ENCODE measurements around the gene ELF2. TPM values are rescaled to one million over a fixed set of nuclear protein-coding genes. Genes with fewer than 3 reads are reported as not detected.
A peak's percentile ranks its signal among the peaks of the same experiment; 100 is the strongest.

The ELF2 gene
- total and polyA plus RNA-seq, 2 donors (not counting 3 experiments of a cell fraction or from before 2014, with no cell fraction given) = 16.4 to 35.1 TPM

DNA sequence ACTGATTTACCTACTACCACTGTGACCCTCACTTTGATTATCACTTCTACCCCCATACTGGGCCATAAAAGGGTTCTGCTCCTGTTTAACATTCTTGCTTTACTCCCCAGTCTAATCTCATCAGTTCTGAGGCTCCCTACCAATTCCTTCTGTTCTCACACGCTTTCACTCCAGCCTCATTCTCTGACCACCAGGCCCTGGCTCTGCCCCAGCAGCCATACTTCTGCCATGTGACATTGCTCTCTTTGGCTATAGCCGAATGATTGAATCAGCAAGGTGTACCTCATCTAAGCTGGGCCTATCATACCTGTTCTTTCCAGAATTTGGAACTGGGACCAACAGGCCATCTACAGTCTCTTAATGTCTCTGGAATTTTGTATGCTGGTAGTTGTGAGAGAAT lies 14.4 kb upstream of the ELF2 start:
- CTCF ChIA-PET = interaction anchor here (1.7 kb wide), 1 partner anchor 37 kb away, joined by 4 read pairs; no protein-coding TSS in a partner anchor
- TF ChIP-seq FOS (IDR thresholded peaks at IDR 0.05; ENCODE audit: borderline replicate concordance, insufficient read depth, low read length) (no peak), POLR2AphosphoS5 (IDR thresholded peaks at IDR 0.05; ENCODE audit: insufficient read depth, low read depth, low read length) (no peak), EZH2 (IDR thresholded peaks at IDR 0.05; ENCODE audit: borderline replicate concordance, low read depth, low read length, severe bottlenecking) (no peak), JUN (IDR thresholded peaks at IDR 0.05; ENCODE audit: borderline replicate concordance, insufficient read depth, insufficient read length, low read depth) (no peak), GATA2 (IDR thresholded peaks at IDR 0.05; ENCODE audit: insufficient read depth, insufficient read length, low read depth, low read length) (no peak), POLR2A (IDR thresholded peaks at IDR 0.05; ENCODE audit: low read depth, low read length) (no peak), MYC (IDR thresholded peaks at IDR 0.05; ENCODE audit: low read depth, low read length) (no peak)
- TF ChIP-seq, protein P1, sequence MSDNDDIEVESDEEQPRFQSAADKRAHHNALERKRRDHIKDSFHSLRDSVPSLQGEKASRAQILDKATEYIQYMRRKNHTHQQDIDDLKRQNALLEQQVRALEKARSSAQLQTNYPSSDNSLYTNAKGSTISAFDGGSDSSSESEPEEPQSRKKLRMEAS (IDR thresholded peaks at IDR 0.05; ENCODE audit: insufficient read depth, insufficient read length) = no peak
- TF ChIP-seq, protein P2, sequence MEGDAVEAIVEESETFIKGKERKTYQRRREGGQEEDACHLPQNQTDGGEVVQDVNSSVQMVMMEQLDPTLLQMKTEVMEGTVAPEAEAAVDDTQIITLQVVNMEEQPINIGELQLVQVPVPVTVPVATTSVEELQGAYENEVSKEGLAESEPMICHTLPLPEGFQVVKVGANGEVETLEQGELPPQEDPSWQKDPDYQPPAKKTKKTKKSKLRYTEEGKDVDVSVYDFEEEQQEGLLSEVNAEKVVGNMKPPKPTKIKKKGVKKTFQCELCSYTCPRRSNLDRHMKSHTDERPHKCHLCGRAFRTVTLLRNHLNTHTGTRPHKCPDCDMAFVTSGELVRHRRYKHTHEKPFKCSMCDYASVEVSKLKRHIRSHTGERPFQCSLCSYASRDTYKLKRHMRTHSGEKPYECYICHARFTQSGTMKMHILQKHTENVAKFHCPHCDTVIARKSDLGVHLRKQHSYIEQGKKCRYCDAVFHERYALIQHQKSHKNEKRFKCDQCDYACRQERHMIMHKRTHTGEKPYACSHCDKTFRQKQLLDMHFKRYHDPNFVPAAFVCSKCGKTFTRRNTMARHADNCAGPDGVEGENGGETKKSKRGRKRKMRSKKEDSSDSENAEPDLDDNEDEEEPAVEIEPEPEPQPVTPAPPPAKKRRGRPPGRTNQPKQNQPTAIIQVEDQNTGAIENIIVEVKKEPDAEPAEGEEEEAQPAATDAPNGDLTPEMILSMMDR (IDR thresholded peaks at IDR 0.05; ENCODE audit: extremely low read depth in 1 of 2, insufficient read depth in 1 of 2, low read depth in 1 of 2, low read length in 2 of 2) = no peak
- no peak for FAIRE-seq
- no peak for DNase-seq (ENCODE audit: low read depth, low spot score)
- dilution Hi-C loops (cut with MboI; ENCODE audit: extremely low pct_ligation_motif_present, low sequenced_read_pairs) = no loop called here
- Histone ChIP-seq H3K4me1 (ENCODE audit: control insufficient read depth, extremely low read depth, insufficient read depth, low read length) (no peaks in the 10 kb centered on the region), H3K27me3 (ENCODE audit: control insufficient read depth in 2 of 2, insufficient read depth in 2 of 2, low read length in 2 of 2) (no peaks in the 10 kb centered on the region), H3K9me1 (replicated peaks; ENCODE audit: control insufficient read depth, extremely low read depth, insufficient read depth, low read length) (no peaks in the 10 kb centered on the region), H3K9me3 (replicated peaks; ENCODE audit: control insufficient read depth, insufficient read depth, low read length) (no peaks in the 10 kb centered on the region), H3K4me3 (replicated peaks in 1 of 3; ENCODE audit: insufficient read depth in 1 of 3, low read depth in 1 of 3, low read length in 3 of 3) (no peak overlapping the region), H3K9ac (replicated peaks; ENCODE audit: extremely low read depth, insufficient read depth, low read length) (no peak overlapping the region), H2AFZ (ENCODE audit: low read depth, low read length) (peak overlapping the region; percentile 54), H3K4me2 (ENCODE audit: insufficient read depth, low read length) (no peak overlapping the region), H3K36me3 (ENCODE audit: control insufficient read depth in 2 of 2, extremely low read depth in 1 of 2, insufficient read depth in 2 of 2, low read length in 2 of 2) (peaks cover 0 to 2% of the 10 kb centered on the region in 2 experiments), H3K79me2 (ENCODE audit: control insufficient read depth, insufficient read depth, low read length) (no peaks in the 10 kb centered on the region), H3K27ac (ENCODE audit: insufficient read depth, low read depth, low read length) (no peak overlapping the region), H4K20me1 (replicated peaks; ENCODE audit: control insufficient read depth, extremely low read depth, insufficient read depth, low read length) (no peaks in the 10 kb centered on the region)
- intact Hi-C loops (cut with micrococcal nuclease) = no loop called here
- BruUV-seq (replicated peaks) = no TSS peak
- POLR2A ChIA-PET = no interaction called here
